T-cell (primary cell): ENCODE results near the gene STING1. TPM values are rescaled to one million over a fixed set of nuclear protein-coding genes. Genes with fewer than 3 reads are reported as not detected.
"Not testable (repeated sequence)": the region's sequence is repeated elsewhere in the genome, so short reads cannot be mapped to it uniquely, and the experiment has no call there.

Experiments
- ATAC-seq, 4 experiments: fragments of 200-7000 bp in 3 of 4; fragments of 150-1000 bp in 1 of 4; cut with Tn5 transposase; replicated peaks in 1 of 4; 1 replicate in 3 of 4; 2 replicates in 1 of 4; pipeline ENCODE4 v1.10.0; 2021; ENCODE audit warnings: moderate library complexity in 3 of 4, mild to moderate bottlenecking in 2 of 4, moderate number of reproducible peaks in 1 of 4
- CTCF ChIA-PET, 2 donors: fragments of 300-600 bp; sonication (Branson Sonifier 250); formaldehyde crosslinking; loops; one replicate each; lab custom pipeline; 2022; ENCODE audit warnings: antibody characterized with exemption in 2 of 2; lab: Charles Lee
- POLR2A ChIA-PET, 2 donors: fragments of 300-600 bp; sonication (Branson Sonifier 250); formaldehyde crosslinking; loops; one replicate each; lab custom pipeline; 2022; ENCODE audit warnings: antibody characterized with exemption in 2 of 2; lab: Charles Lee
- DNase-seq, 35 experiments: peaks; one replicate each; pipeline versions ENCODE4 v3.0.0 to v3.0.0-alpha.2; 2013 to 2023
- H3K27ac ChIP-seq: one replicate; pipeline ENCODE4 v1.5.1; 2013; ENCODE audit warnings: low read length
- H3K27me3 ChIP-seq, 2 experiments: replicated peaks in 1 of 2; 1 replicate in 1 of 2; 2 replicates in 1 of 2; pipeline versions ENCODE4 v1.6.1 to v1.7.0; 2013; ENCODE audit warnings: low read length in 1 of 2, mixed read lengths in 1 of 2; ENCODE audit not compliant: control insufficient read depth in 2 of 2, insufficient read depth in 2 of 2; ENCODE audit errors: extremely low read depth in 1 of 2
- H3K36me3 ChIP-seq, 2 donors: 1 replicate in 1 of 2; 2 replicates in 1 of 2; pipeline versions ENCODE4 v1.6.1 to v1.7.0; 2013; ENCODE audit warnings: low read length in 1 of 2; ENCODE audit not compliant: control insufficient read depth in 2 of 2, insufficient read depth in 1 of 2; ENCODE audit errors: extremely low read depth in 1 of 2
- H3K4me1 ChIP-seq, 2 experiments: 1 replicate in 1 of 2; 2 replicates in 1 of 2; pipeline versions ENCODE4 v1.6.1 to v1.7.0; 2013; ENCODE audit warnings: low read length in 2 of 2, mixed read lengths in 1 of 2; ENCODE audit not compliant: insufficient read depth in 2 of 2, control insufficient read depth in 1 of 2; ENCODE audit errors: extremely low read depth in 1 of 2
- H3K4me3 ChIP-seq, 2 donors: 1 replicate in 1 of 2; 2 replicates in 1 of 2; pipeline versions ENCODE4 v1.5.1 to v1.7.0; 2013; ENCODE audit warnings: mild to moderate bottlenecking in 2 of 2, low read length in 1 of 2, moderate library complexity in 1 of 2; ENCODE audit not compliant: control insufficient read depth in 1 of 2; ENCODE audit errors: extremely low read depth in 1 of 2
- H3K9me3 ChIP-seq: 2 replicates; pipeline ENCODE4 v1.7.0; 2013
- H3K27ac Mint-ChIP-seq, 2 donors: one replicate each; pipeline ENCODE4 v1.8.0; 2020 to 2021; ENCODE audit warnings: mild to moderate bottlenecking in 2 of 2, mixed read lengths in 2 of 2
- H3K27me3 Mint-ChIP-seq, 2 donors: one replicate each; pipeline ENCODE4 v1.8.0; 2021 to 2022; ENCODE audit warnings: mixed read lengths in 2 of 2
- H3K36me3 Mint-ChIP-seq: one replicate; pipeline ENCODE4 v1.8.0; 2021; ENCODE audit warnings: mixed read lengths
- H3K4me1 Mint-ChIP-seq, 3 donors: one replicate each; pipeline ENCODE4 v1.8.0; 2020 to 2022; ENCODE audit warnings: mixed read lengths in 3 of 3, mild to moderate bottlenecking in 1 of 3
- H3K4me3 Mint-ChIP-seq, 3 donors: one replicate each; pipeline ENCODE4 v1.8.0; 2020 to 2022; ENCODE audit warnings: mild to moderate bottlenecking in 3 of 3, mixed read lengths in 3 of 3, moderate library complexity in 3 of 3
- H3K9me3 Mint-ChIP-seq, 3 donors: one replicate each; pipeline ENCODE4 v1.8.0; 2020 to 2022; ENCODE audit warnings: mixed read lengths in 3 of 3
- WGBS: methylation state at CpG from one replicate; pipeline ENCODE4 v1.1.5; 2013; ENCODE audit warnings: missing lambda C conversion rate; ENCODE audit not compliant: insufficient coverage; 5-methylcytosine and 5-hydroxymethylcytosine counted together
- total RNA-seq, 35 experiments: library from RNA in 6 of 35; stranded (reverse) in 6 of 35; fragments of 120-200 nt in 1 of 35; gene quantifications; one replicate each; pipeline versions ENCODE4 v1.2.1 to v1.2.4 and lab custom pipeline; 2013 to 2026

STING1 gene
- total RNA-seq, 5 donors from 2014 or later (not counting 1 experiment from before 2014, with no cell fraction given): 102 to 181 (median 138) TPM

DNA sequence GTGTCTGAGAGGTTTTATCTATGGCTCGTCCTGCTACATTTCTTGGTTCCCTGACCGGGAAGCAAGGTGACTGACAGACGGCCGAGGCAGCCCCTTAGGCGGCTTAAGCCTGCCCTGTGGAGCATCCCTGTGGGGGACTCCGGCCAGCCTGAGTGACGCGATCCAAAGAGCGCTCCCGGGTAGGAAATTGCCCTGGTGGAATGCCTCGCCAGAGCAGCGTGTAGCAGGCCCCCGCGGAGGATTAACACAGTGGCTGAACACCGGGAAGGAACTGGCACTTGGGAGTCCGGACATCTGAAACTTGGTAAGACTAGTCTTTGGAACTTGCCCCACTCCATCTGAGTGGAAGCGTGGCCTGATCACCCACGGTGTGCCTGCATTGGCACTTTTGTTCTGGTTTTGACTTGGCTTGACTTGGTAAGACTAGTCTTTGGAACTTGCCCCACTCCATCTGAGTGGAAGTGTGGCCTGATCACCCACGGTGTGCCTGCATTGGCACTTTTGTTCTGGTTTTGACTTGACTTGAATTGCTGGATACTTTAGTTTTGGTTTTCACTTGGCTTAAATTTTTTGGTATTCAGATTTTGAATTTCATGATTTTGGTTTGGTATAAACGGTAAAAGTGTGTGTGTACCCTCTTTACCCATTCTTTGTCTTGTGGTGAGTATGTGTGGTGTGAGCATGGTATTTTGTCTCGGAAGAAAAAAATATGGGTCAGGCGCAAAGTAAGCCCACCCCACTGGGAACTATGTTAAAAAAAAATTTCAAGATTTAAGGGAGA lies 43.9 kb upstream of the STING1 start:
- H3K27ac Mint-ChIP-seq, H3K4me1 ChIP-seq, ATAC-seq, H3K27me3 Mint-ChIP-seq, H3K27ac ChIP-seq, H3K36me3 ChIP-seq, H3K27me3 ChIP-seq, H3K4me3 Mint-ChIP-seq, H3K9me3 Mint-ChIP-seq, H3K9me3 ChIP-seq, POLR2A ChIA-PET, DNase-seq, H3K4me1 Mint-ChIP-seq, H3K4me3 ChIP-seq, H3K36me3 Mint-ChIP-seq: not testable (repeated sequence)
- 91% methylated on average over 16 of the region's 22 CpGs for WGBS
- CTCF ChIA-PET: interaction anchor here (0.6 kb wide), 2 partner anchors 45 to 237 kb away, joined by 3 read pairs; no protein-coding TSS in a partner anchor

DNA sequence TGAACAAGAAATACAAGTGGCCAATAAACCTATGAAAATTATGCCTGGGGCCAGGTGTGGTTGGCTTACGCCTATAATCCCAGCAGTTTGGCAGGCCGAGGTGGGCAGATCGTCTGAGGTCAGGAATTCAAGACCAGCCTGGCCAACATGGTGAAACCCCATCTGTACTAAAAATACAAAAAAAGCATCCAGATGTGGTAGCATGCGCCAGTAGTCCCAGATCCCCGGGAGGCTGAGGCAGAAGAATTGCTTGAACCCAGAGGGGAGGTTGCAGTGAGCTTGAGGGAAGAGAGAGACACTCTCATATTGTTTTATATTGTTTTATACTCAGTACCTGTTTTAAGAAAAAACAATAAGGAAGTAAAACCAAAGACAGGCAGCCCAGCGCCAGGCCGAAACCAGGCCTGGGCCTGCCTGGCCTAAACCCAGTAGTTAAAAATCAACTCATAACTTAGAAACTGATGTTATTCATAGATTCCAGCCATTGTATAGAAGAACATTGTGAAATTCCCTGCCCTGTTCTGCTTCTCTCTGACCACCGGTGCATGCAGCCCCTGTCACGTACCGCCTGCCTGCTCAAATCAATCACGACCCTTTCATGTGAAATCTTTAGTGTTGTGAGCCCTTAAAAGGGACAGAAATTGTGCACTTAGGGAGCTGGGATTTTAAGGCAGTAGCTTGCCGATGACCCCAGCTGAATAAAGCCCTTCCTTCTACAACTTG lies 43.2 kb upstream of the STING1 start:
- H3K27me3 Mint-ChIP-seq, H3K9me3 Mint-ChIP-seq, H3K27ac Mint-ChIP-seq, H3K4me1 Mint-ChIP-seq, H3K27me3 ChIP-seq, POLR2A ChIA-PET, H3K4me3 Mint-ChIP-seq, H3K27ac ChIP-seq, H3K4me1 ChIP-seq, H3K9me3 ChIP-seq, H3K36me3 ChIP-seq, ATAC-seq, DNase-seq, H3K36me3 Mint-ChIP-seq, H3K4me3 ChIP-seq: not testable (repeated sequence)
- CTCF ChIA-PET: interaction anchor here (0.6 kb wide), 3 partner anchors 46 to 237 kb away, joined by 3 read pairs; no protein-coding TSS in a partner anchor
- 100% methylated on average over 2 of the region's 12 CpGs for WGBS

DNA sequence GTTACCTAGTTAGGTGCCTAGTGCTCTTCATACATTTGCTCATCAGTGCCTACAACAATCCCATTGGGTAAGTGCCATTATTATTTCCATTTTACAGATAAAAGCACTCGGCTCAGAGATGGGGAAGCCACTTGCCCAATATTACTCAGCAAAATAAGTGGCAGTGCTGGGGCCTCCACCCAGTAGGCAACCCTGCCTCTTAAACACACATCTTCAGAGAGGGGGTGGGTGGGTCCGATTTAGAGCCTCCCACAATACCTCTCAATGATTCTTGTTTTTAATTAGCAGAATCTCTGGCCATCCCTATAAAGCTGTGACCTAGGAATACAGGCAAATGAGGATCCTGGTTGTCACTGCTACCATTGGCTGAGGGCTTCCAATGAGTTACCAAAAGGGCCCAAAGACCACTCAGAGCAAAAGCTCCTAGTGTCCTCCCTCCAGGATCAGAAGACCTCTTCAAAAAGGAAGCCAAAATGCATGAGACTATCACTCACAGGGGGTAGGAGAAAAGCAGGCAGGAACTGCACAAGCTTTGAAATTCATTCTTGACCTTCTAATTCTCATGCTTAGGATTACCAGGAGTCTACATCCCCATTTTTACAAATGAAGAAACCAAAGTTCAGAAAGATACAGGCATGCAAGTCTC lies 42.5 kb upstream of the STING1 start:
- H3K4me1 Mint-ChIP-seq: no peaks in the 10 kb centered on the region
- no peaks in the 10 kb centered on the region for H3K36me3 Mint-ChIP-seq
- Histone ChIP-seq H3K9me3 (no peaks in the 10 kb centered on the region), H3K27ac (no peak overlapping the region), H3K27me3 (no peaks in the 10 kb centered on the region), H3K4me3 (no peak overlapping the region), H3K4me1 (no peaks in the 10 kb centered on the region), H3K36me3 (no peaks in the 10 kb centered on the region)
- H3K27me3 Mint-ChIP-seq: no peaks in the 10 kb centered on the region
- CTCF ChIA-PET: interaction anchor here in 1 of 2 donors (0.6 kb wide), 1 partner anchor 47 kb away, joined by 3 read pairs; no protein-coding TSS in a partner anchor
- ATAC-seq: no peak
- no peak overlapping the region for H3K27ac Mint-ChIP-seq
- DNase-seq: no peak
- no peaks in the 10 kb centered on the region for H3K9me3 Mint-ChIP-seq
- no CpG with 5 or more reads among the region's 2 CpGs for WGBS
- POLR2A ChIA-PET: interaction anchor here in 1 of 2 donors (0.6 kb wide), 1 partner anchor 230 kb away, joined by 3 read pairs; no protein-coding TSS in a partner anchor
- no peak overlapping the region for H3K4me3 Mint-ChIP-seq

DNA sequence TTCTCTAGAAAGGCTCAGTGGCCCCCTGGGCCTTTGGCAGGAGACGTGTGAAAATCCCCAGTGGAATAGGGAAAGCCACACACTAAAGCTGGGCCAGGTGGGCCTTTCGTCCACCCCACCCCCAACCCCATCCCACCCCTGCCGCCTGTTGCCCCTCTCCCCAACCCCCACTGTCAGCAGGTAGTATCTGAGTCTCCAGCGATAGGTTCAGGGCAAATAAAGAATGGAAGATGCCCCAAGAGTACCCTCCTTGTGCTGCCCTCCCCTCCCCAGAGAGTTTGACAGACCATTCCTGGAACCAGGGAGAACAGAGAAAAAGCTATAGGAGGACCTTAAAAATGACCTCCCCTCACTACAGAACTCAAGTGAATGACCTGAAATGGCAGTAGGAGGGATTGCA lies 41.9 kb upstream of the STING1 start:
- Histone ChIP-seq H3K27ac (no peak overlapping the region), H3K36me3 (no peaks in the 10 kb centered on the region), H3K9me3 (no peaks in the 10 kb centered on the region), H3K27me3 (no peaks in the 10 kb centered on the region), H3K4me1 (no peaks in the 10 kb centered on the region), H3K4me3 (no peak overlapping the region)
- no peaks in the 10 kb centered on the region for H3K9me3 Mint-ChIP-seq
- ChIA-PET CTCF (interaction anchor here in 1 of 2 donors (1.0 kb wide), 1 partner anchor 10 kb away, joined by 3 read pairs; no protein-coding TSS in a partner anchor), POLR2A (interaction anchor here in 1 of 2 donors (0.6 kb wide), 1 partner anchor 229 kb away, joined by 3 read pairs; no protein-coding TSS in a partner anchor)
- WGBS: no CpG with 5 or more reads among the region's 4 CpGs
- ATAC-seq (no peak), DNase-seq (no peak)
- no peak overlapping the region for H3K4me3 Mint-ChIP-seq
- no peak overlapping the region for H3K27ac Mint-ChIP-seq
- H3K36me3 Mint-ChIP-seq: no peaks in the 10 kb centered on the region
- H3K4me1 Mint-ChIP-seq: no peaks in the 10 kb centered on the region
- no peaks in the 10 kb centered on the region for H3K27me3 Mint-ChIP-seq

DNA sequence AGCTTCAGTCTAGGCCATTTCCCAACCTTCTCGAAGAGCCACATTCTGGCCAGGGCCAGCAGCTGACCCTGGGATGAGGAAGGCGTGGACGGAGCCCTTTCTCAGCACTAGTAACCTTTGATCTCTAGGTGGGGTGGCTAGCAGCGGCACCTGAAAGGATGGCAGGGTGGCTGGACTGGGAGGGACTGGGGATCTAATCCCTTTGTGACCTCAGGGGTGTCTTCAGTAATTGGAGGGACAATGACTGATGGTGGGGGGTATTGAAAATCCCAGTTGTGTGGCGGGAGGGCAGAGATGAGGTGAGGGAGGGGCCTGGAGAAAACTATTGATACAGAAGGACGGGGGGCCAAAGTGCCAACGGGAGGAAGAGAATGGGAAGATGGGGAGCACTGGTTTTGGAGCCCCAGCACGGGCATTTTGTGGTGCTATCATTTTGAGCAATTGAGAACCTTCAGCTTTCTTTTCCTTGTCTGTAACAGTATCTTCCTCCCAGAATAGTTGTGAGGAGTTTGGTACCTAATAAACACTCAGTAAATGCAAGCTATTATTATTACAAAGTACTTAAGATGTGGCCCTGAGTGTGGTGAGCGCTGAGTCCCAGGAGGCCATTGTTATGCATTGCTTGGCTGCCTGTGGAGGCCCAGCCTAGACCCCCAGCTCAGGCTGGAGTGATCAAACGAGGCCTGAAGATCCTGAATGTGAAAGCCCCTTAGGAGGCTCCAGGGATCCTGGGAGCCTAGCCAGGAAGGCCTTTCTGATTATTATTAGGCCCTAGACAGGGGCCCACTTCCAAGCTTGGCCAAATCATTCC lies 41.3 kb upstream of the STING1 start:
- Histone ChIP-seq H3K27me3 (peaks cover 0 to 3% of the 10 kb centered on the region in 2 experiments), H3K27ac (no peak overlapping the region), H3K36me3 (no peaks in the 10 kb centered on the region), H3K9me3 (no peaks in the 10 kb centered on the region), H3K4me1 (no peaks in the 10 kb centered on the region), H3K4me3 (no peak overlapping the region)
- Mint-ChIP-seq H3K36me3 (no peaks in the 10 kb centered on the region), H3K4me1 (peaks cover 2 to 3% (median 2%) of the 10 kb centered on the region in 3 donors), H3K27ac (no peak overlapping the region), H3K9me3 (no peaks in the 10 kb centered on the region), H3K27me3 (no peaks in the 10 kb centered on the region), H3K4me3 (no peak overlapping the region)
- DNase-seq: no peak
- ChIA-PET CTCF (interaction anchor here (1.0 to 1.2 kb wide), 2 partner anchors 10 to 26 kb away, joined by 3 read pairs; no protein-coding TSS in a partner anchor), POLR2A (no interaction called here)
- no peak for ATAC-seq
- 87% methylated on average over 7 of the region's 10 CpGs for WGBS
